Mesenchymal stem cell (in vitro differentiated cells and primary cell): ENCODE results near the gene RTRAF.

Experiments
- DNase-seq: peaks from one replicate; pipeline ENCODE4 v3.0.0-alpha.2; 2013
- H2AFZ ChIP-seq: one replicate; pipeline ENCODE4 v1.6.1; 2013; ENCODE audit warnings: low read depth, mild to moderate bottlenecking, control low read depth, inconsistent platforms, low read length, moderate library complexity
- H2AK5ac ChIP-seq: 2 replicates; pipeline ENCODE4 v1.6.1; 2013; ENCODE audit warnings: low read length, moderate library complexity, mild to moderate bottlenecking, inconsistent platforms; ENCODE audit not compliant: severe bottlenecking
- H2BK120ac ChIP-seq: one replicate; pipeline ENCODE4 v1.6.1; 2013; ENCODE audit warnings: low read depth, mild to moderate bottlenecking, inconsistent platforms, low read length, moderate library complexity
- H2BK12ac ChIP-seq, 2 experiments: one replicate each; pipeline ENCODE4 v1.6.1; 2013; ENCODE audit warnings: inconsistent platforms in 2 of 2, low read length in 2 of 2, mild to moderate bottlenecking in 2 of 2, moderate library complexity in 2 of 2, control low read depth in 1 of 2
- H2BK15ac ChIP-seq: one replicate; pipeline ENCODE4 v1.6.1; 2013; ENCODE audit warnings: mild to moderate bottlenecking, low read depth, inconsistent platforms; ENCODE audit not compliant: poor library complexity, severe bottlenecking
- H2BK5ac ChIP-seq: 2 replicates; pipeline ENCODE4 v1.6.1; 2013; ENCODE audit warnings: low read depth, mild to moderate bottlenecking, low read length, control low read depth, inconsistent platforms; ENCODE audit not compliant: poor library complexity, severe bottlenecking
- H3K14ac ChIP-seq, 2 experiments: one replicate each; pipeline ENCODE4 v1.6.1; 2013; ENCODE audit warnings: inconsistent platforms in 2 of 2, low read length in 2 of 2, control low read depth in 1 of 2, mild to moderate bottlenecking in 1 of 2, moderate library complexity in 1 of 2
- H3K18ac ChIP-seq, 2 experiments: one replicate each; pipeline ENCODE4 v1.6.1; 2013; ENCODE audit warnings: inconsistent platforms in 2 of 2, low read length in 2 of 2, control low read depth in 1 of 2, low read depth in 1 of 2, mild to moderate bottlenecking in 1 of 2
- H3K23ac ChIP-seq, 2 experiments: one replicate each; pipeline ENCODE4 v1.6.1; 2013; ENCODE audit warnings: inconsistent platforms in 2 of 2, low read length in 2 of 2, mild to moderate bottlenecking in 2 of 2, moderate library complexity in 2 of 2, control low read depth in 1 of 2
- H3K27ac ChIP-seq: 2 replicates; pipeline ENCODE4 v1.5.1; 2013; ENCODE audit warnings: mild to moderate bottlenecking, moderate library complexity, low read length, control low read depth, inconsistent platforms; ENCODE audit not compliant: poor library complexity, severe bottlenecking
- H3K27me3 ChIP-seq, 2 experiments: 2 replicates each; pipeline versions ENCODE4 v1.6.1 to v1.7.0; 2013; ENCODE audit warnings: low read length in 2 of 2, mild to moderate bottlenecking in 2 of 2, moderate library complexity in 2 of 2, control low read depth in 1 of 2, inconsistent platforms in 1 of 2; ENCODE audit not compliant: control insufficient read depth in 1 of 2, insufficient read depth in 1 of 2
- H3K36me3 ChIP-seq, 2 experiments: 2 replicates each; pipeline versions ENCODE4 v1.6.1 to v1.7.0; 2013; ENCODE audit warnings: low read length in 2 of 2, control low read depth in 1 of 2, inconsistent platforms in 1 of 2, low read depth in 1 of 2, mild to moderate bottlenecking in 1 of 2; ENCODE audit not compliant: insufficient read depth in 2 of 2, control insufficient read depth in 1 of 2
- H3K4ac ChIP-seq, 2 experiments: one replicate each; pipeline ENCODE4 v1.6.1; 2013; ENCODE audit warnings: inconsistent platforms in 2 of 2, low read length in 2 of 2, mild to moderate bottlenecking in 2 of 2, moderate library complexity in 2 of 2, control low read depth in 1 of 2, low read depth in 1 of 2
- H3K4me1 ChIP-seq: 2 replicates; pipeline ENCODE4 v1.6.1; 2013; ENCODE audit warnings: low read depth, low read length, control low read depth; ENCODE audit not compliant: control insufficient read depth, insufficient read depth
- H3K4me2 ChIP-seq: 2 replicates; pipeline ENCODE4 v1.6.1; 2013; ENCODE audit warnings: low read length, mild to moderate bottlenecking, inconsistent platforms; ENCODE audit not compliant: poor library complexity, severe bottlenecking
- H3K4me3 ChIP-seq, 2 experiments: 2 replicates each; pipeline versions ENCODE4 v1.5.1 to v1.7.0; 2013; ENCODE audit warnings: low read length in 2 of 2, mild to moderate bottlenecking in 2 of 2, control low read depth in 1 of 2, low read depth in 1 of 2; ENCODE audit not compliant: insufficient read depth in 1 of 2
- H3K79me1 ChIP-seq: replicated peaks from 2 replicates; pipeline ENCODE4 v1.6.1; 2013; ENCODE audit warnings: mild to moderate bottlenecking, control low read depth, low read length, inconsistent platforms; ENCODE audit not compliant: poor library complexity, severe bottlenecking
- H3K9ac ChIP-seq: 2 replicates; pipeline ENCODE4 v1.7.0; 2013; ENCODE audit warnings: mild to moderate bottlenecking, low read length, moderate library complexity
- H3K9me3 ChIP-seq: 2 replicates; pipeline ENCODE4 v1.7.0; 2013; ENCODE audit warnings: mild to moderate bottlenecking, low read length; ENCODE audit not compliant: control insufficient read depth
- H4K8ac ChIP-seq: one replicate; pipeline ENCODE4 v1.6.1; 2013; ENCODE audit warnings: inconsistent platforms, mild to moderate bottlenecking, low read length, moderate library complexity
- H4K91ac ChIP-seq: one replicate; pipeline ENCODE4 v1.6.1; 2013; ENCODE audit warnings: mild to moderate bottlenecking, low read length, inconsistent platforms
- WGBS: methylation state at CpG from one replicate; pipeline ENCODE4 v1.1.7; 2013; ENCODE audit warnings: mixed read lengths; 5-methylcytosine and 5-hydroxymethylcytosine counted together

RTRAF gene

GRCh38 chr14:52033101-52033642 is 43.8 kb downstream of the RTRAF start:
- H2AK5ac ChIP-seq = no peak overlapping the region
- H4K8ac ChIP-seq = peak overlapping the region; percentile 59
- no peak overlapping the region for H3K27ac ChIP-seq
- H3K4ac ChIP-seq = no peak overlapping the region
- no peak overlapping the region for H2BK12ac ChIP-seq
- H3K9ac ChIP-seq = peak overlapping the region; percentile 79
- DNase-seq = peak; percentile 79
- peak overlapping the region in 1 of 2 experiments; percentile 61 for H3K4me3 ChIP-seq
- H3K27me3 ChIP-seq = peaks cover 0 to under 1% of the 10 kb centered on the region in 2 experiments
- H3K4me2 ChIP-seq = no peak overlapping the region
- H4K91ac ChIP-seq = no peak overlapping the region
- H3K4me1 ChIP-seq = peaks cover 5% of the 10 kb centered on the region
- no peak overlapping the region for H2BK5ac ChIP-seq
- no peak overlapping the region for H3K14ac ChIP-seq
- H3K23ac ChIP-seq = no peak overlapping the region
- H3K9me3 ChIP-seq = no peaks in the 10 kb centered on the region
- peaks cover 0 to 32% of the 10 kb centered on the region in 2 experiments for H3K36me3 ChIP-seq
- no peak overlapping the region for H2BK15ac ChIP-seq
- H2BK120ac ChIP-seq = no peak overlapping the region
- no peaks in the 10 kb centered on the region for H3K79me1 ChIP-seq
- H2AFZ ChIP-seq = no peak overlapping the region
- H3K18ac ChIP-seq = peak overlapping the region in 1 of 2 experiments; percentile 78
- 16% methylated on average over 9 of the region's 10 CpGs for whole genome bisulfite sequencing

GRCh38 chr14:52039124-52039815 is 49.9 kb downstream of the RTRAF start:
- H3K9ac ChIP-seq = no peak overlapping the region
- peaks cover 2% of the 10 kb centered on the region for H3K4me1 ChIP-seq
- no peak overlapping the region for H3K18ac ChIP-seq
- peaks cover 3 to 61% of the 10 kb centered on the region in 2 experiments for H3K36me3 ChIP-seq
- H2AFZ ChIP-seq = no peak overlapping the region
- H3K4me3 ChIP-seq = no peak overlapping the region
- H3K79me1 ChIP-seq = no peaks in the 10 kb centered on the region
- no peak overlapping the region for H3K14ac ChIP-seq
- DNase-seq = no peak
- peaks cover 0 to 21% of the 10 kb centered on the region in 2 experiments for H3K27me3 ChIP-seq
- no peak overlapping the region for H2AK5ac ChIP-seq
- H4K8ac ChIP-seq = no peak overlapping the region
- H2BK12ac ChIP-seq = no peak overlapping the region
- no peak overlapping the region for H2BK5ac ChIP-seq
- no peaks in the 10 kb centered on the region for H3K9me3 ChIP-seq
- H3K23ac ChIP-seq = no peak overlapping the region
- no peak overlapping the region for H3K4ac ChIP-seq
- H4K91ac ChIP-seq = no peak overlapping the region
- 90% methylated on average over 3 of the region's 7 CpGs for WGBS
- no peak overlapping the region for H2BK15ac ChIP-seq
- no peak overlapping the region for H3K27ac ChIP-seq
- no peak overlapping the region for H3K4me2 ChIP-seq
- no peak overlapping the region for H2BK120ac ChIP-seq

GRCh38 chr14:52040598-52040997 is 51.3 kb downstream of the RTRAF start:
- H3K4me2 ChIP-seq = no peak overlapping the region
- DNase-seq = no peak
- H3K27me3 ChIP-seq = peaks cover 0 to 21% of the 10 kb centered on the region in 2 experiments
- no peak overlapping the region for H2BK120ac ChIP-seq
- H4K91ac ChIP-seq = no peak overlapping the region
- no peak overlapping the region for H2BK5ac ChIP-seq
- no peak overlapping the region for H3K9ac ChIP-seq
- no peak overlapping the region for H3K18ac ChIP-seq
- H3K9me3 ChIP-seq = no peaks in the 10 kb centered on the region
- H2BK15ac ChIP-seq = no peak overlapping the region
- no peak overlapping the region for H2AK5ac ChIP-seq
- no peaks in the 10 kb centered on the region for H3K79me1 ChIP-seq
- H2BK12ac ChIP-seq = no peak overlapping the region
- no peak overlapping the region for H3K4me3 ChIP-seq
- no peak overlapping the region for H4K8ac ChIP-seq
- H3K27ac ChIP-seq = no peak overlapping the region
- H3K23ac ChIP-seq = no peak overlapping the region
- H2AFZ ChIP-seq = no peak overlapping the region
- peaks cover 2% of the 10 kb centered on the region for H3K4me1 ChIP-seq
- no peak overlapping the region for H3K4ac ChIP-seq
- 98% methylated on average over 7 of the region's 7 CpGs for WGBS
- peaks cover 3 to 61% of the 10 kb centered on the region in 2 experiments for H3K36me3 ChIP-seq
- H3K14ac ChIP-seq = no peak overlapping the region

GRCh38 chr14:52042371-52043289 is 53.3 kb downstream of the RTRAF start:
- H3K79me1 ChIP-seq = no peaks in the 10 kb centered on the region
- no peak overlapping the region for H2BK12ac ChIP-seq
- no peak overlapping the region for H3K14ac ChIP-seq
- H2BK5ac ChIP-seq = no peak overlapping the region
- no peak overlapping the region for H3K23ac ChIP-seq
- no peak overlapping the region for H3K9ac ChIP-seq
- peak overlapping the region; percentile 45 for H4K8ac ChIP-seq
- no peaks in the 10 kb centered on the region for H3K9me3 ChIP-seq
- H2AK5ac ChIP-seq = no peak overlapping the region
- H2BK15ac ChIP-seq = no peak overlapping the region
- no peak overlapping the region for H3K27ac ChIP-seq
- H2BK120ac ChIP-seq = no peak overlapping the region
- DNase-seq = no peak
- H3K36me3 ChIP-seq = peaks cover 3 to 47% of the 10 kb centered on the region in 2 experiments
- no peak overlapping the region for H2AFZ ChIP-seq
- no peak overlapping the region for H4K91ac ChIP-seq
- H3K4ac ChIP-seq = no peak overlapping the region
- 96% methylated on average over 8 of the region's 8 CpGs for WGBS
- H3K4me1 ChIP-seq = peaks cover 2% of the 10 kb centered on the region
- H3K18ac ChIP-seq = no peak overlapping the region
- no peak overlapping the region for H3K4me2 ChIP-seq
- peaks cover 0 to 30% of the 10 kb centered on the region in 2 experiments for H3K27me3 ChIP-seq
- H3K4me3 ChIP-seq = peak overlapping the region in 1 of 2 experiments; percentile 14
